Upper lobe of right lung (tissue), 1 donor: ENCODE results near the gene LETM1. TPM values are rescaled to one million over a fixed set of nuclear protein-coding genes. Genes with fewer than 3 reads are reported as not detected.

Source experiments
- ATAC-seq: fragments of 200-7000 bp; cut with Tn5 transposase; one replicate; pipeline ENCODE4 v1.9.1; 2020; ENCODE audit warnings: mild to moderate bottlenecking, moderate library complexity
- DNase-seq: peaks from one replicate; pipeline ENCODE4 v3.0.0-alpha.2; 2020
- H3K27ac ChIP-seq: fragments of 200-600 bp; one replicate; pipeline ENCODE4 v1.8.0; 2022
- H3K27me3 ChIP-seq: fragments of 200-600 bp; one replicate; pipeline ENCODE4 v1.8.0; 2022; ENCODE audit warnings: mild to moderate bottlenecking
- H3K36me3 ChIP-seq: fragments of 200-600 bp; one replicate; pipeline ENCODE4 v1.8.0; 2022
- H3K4me1 ChIP-seq: fragments of 200-600 bp; one replicate; pipeline ENCODE4 v1.8.0; 2022
- H3K4me3 ChIP-seq: fragments of 200-600 bp; one replicate; pipeline ENCODE4 v1.8.0; 2022; ENCODE audit warnings: mild to moderate bottlenecking
- H3K9me3 ChIP-seq: fragments of 200-600 bp; one replicate; pipeline ENCODE4 v1.8.0; 2022
- CTCF ChIP-seq: fragments of 200-600 bp; IDR thresholded peaks from one replicate; pipeline ENCODE4 v1.8.0; 2022; ENCODE audit warnings: antibody characterized with exemption
- intact Hi-C: fragments of 100-400 bp; cut with DNase I; formaldehyde crosslinking; loops from one replicate; pipeline ENCODE4 v1.11.0; 2022
- total RNA-seq: library from RNA; stranded (reverse); fragmentation: NEBNext Ultra II Directional; extraction: Animal tissue kit (Norgen Biotek cat#: 25700); gene quantifications from one replicate; pipeline ENCODE4 v1.2.1, GENCODE V29; 2021
- donor health status: DM: no; HTN: yes; CAD: no; lungs with severe emphysema.

The LETM1 gene
- total RNA-seq, 1 donor from 2014 or later, result 39.5 TPM

GRCh38 chr4:1776521-1777161 lies 79.3 kb downstream of the LETM1 start:
- no peak overlapping the region for H3K27ac ChIP-seq
- peaks cover 8% of the 10 kb centered on the region for H3K4me1 ChIP-seq
- H3K9me3 ChIP-seq, result no peaks in the 10 kb centered on the region
- no peaks in the 10 kb centered on the region for H3K27me3 ChIP-seq
- H3K36me3 ChIP-seq, result no peaks in the 10 kb centered on the region
- intact Hi-C loops, result no loop called here
- no peak for TF ChIP-seq CTCF
- DNase-seq, result no peak
- no peak overlapping the region for H3K4me3 ChIP-seq
- ATAC-seq, result no peak

- Histone ChIP-seq H3K9me3 (no peaks in the 10 kb centered on the region), H3K27ac (no peak overlapping the region), H3K36me3 (no peaks in the 10 kb centered on the region), H3K27me3 (no peaks in the 10 kb centered on the region), H3K4me3 (no peak overlapping the region), H3K4me1 (peaks cover 8% of the 10 kb centered on the region)
- ATAC-seq (no peak), DNase-seq (no peak)
- no peak for TF ChIP-seq CTCF
- intact Hi-C loops, result no loop called here
Measured at GRCh38 chr4:1775731-1776500, 80.0 kb downstream of the LETM1 start.

- Histone ChIP-seq H3K4me3 (no peak overlapping the region), H3K27me3 (no peaks in the 10 kb centered on the region), H3K27ac (no peak overlapping the region), H3K36me3 (no peaks in the 10 kb centered on the region), H3K9me3 (no peaks in the 10 kb centered on the region), H3K4me1 (peaks cover 8% of the 10 kb centered on the region)
- no peak for ATAC-seq
- DNase-seq, result no peak
- no peak for TF ChIP-seq CTCF
- intact Hi-C loops, result no loop called here
Measured at GRCh38 chr4:1773754-1774153, 82.2 kb downstream of the LETM1 start.

GRCh38 chr4:1772853-1773538 lies 83.0 kb downstream of the LETM1 start:
- intact Hi-C loops, result no loop called here

More at GRCh38 chr4:1772853-1773538, 83.0 kb downstream of the LETM1 start:
- Histone ChIP-seq H3K27me3 (peaks cover 5% of the 10 kb centered on the region), H3K36me3 (no peaks in the 10 kb centered on the region), H3K4me1 (peaks cover 5% of the 10 kb centered on the region), H3K9me3 (no peaks in the 10 kb centered on the region), H3K4me3 (no peak overlapping the region), H3K27ac (no peak overlapping the region)
- DNase-seq (no peak), ATAC-seq (no peak)
- TF ChIP-seq CTCF, result no peak
